Neuron (in vitro differentiated cells): Measurements from ENCODE around the gene PGGT1B.

ENCODE experiments used
- H2AFZ ChIP-seq: one replicate; pipeline ENCODE4 v1.6.1; 2013; ENCODE audit warnings: low read depth, mild to moderate bottlenecking, inconsistent platforms, low read length, moderate library complexity
- H3K27me3 ChIP-seq: one replicate; pipeline ENCODE4 v1.6.1; 2013; ENCODE audit warnings: low read length; ENCODE audit not compliant: insufficient read depth
- H3K36me3 ChIP-seq: one replicate; pipeline ENCODE4 v1.6.1; 2013; ENCODE audit warnings: low read length; ENCODE audit not compliant: insufficient read depth
- H3K4me1 ChIP-seq: one replicate; pipeline ENCODE4 v1.6.1; 2013; ENCODE audit warnings: low read length; ENCODE audit not compliant: insufficient read depth
- H3K4me3 ChIP-seq: 2 replicates; pipeline ENCODE4 v1.5.1; 2013; ENCODE audit warnings: mild to moderate bottlenecking, low read length, moderate library complexity
- H3K9me3 ChIP-seq: one replicate; pipeline ENCODE4 v1.6.1; 2013; ENCODE audit warnings: low read length

PGGT1B gene

DNA sequence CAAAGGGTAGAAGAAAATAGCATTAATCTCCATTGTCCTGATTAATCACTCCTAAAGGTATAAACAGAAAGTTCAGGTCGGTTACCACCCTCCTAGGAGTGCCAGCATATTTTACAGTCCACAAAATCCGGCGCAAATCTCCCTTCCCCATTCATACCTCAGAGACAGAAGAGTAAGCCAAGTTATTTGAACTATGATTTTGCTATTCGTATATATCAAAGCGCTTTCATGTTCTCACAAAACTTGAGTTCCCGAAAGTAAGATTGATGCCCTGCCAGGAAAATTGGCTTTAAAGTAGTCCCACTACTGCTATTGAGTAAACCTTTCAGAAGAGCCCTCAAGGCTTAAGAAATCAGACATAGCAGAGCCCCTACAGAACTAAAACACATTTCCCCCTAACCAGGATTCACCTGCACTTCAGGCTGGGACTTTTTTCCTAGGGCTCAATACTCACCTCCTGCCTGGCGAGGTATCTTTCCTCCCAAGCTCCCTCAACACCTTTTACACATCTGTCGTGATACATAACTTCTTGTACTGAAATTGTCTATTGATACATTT, 71.1 kb downstream of the PGGT1B start:
- H3K36me3 ChIP-seq, result no peaks in the 10 kb centered on the region
- no peaks in the 10 kb centered on the region for H3K4me1 ChIP-seq
- H3K9me3 ChIP-seq, result no peaks in the 10 kb centered on the region
- H2AFZ ChIP-seq, result no peak overlapping the region
- no peaks in the 10 kb centered on the region for H3K27me3 ChIP-seq
- no peak overlapping the region for H3K4me3 ChIP-seq

GRCh38 chr5:115190388-115190787, 72.3 kb downstream of the PGGT1B start:
- Histone ChIP-seq H3K4me3 (no peak overlapping the region), H3K36me3 (no peaks in the 10 kb centered on the region), H3K4me1 (no peaks in the 10 kb centered on the region), H2AFZ (no peak overlapping the region), H3K27me3 (no peaks in the 10 kb centered on the region), H3K9me3 (no peaks in the 10 kb centered on the region)

GRCh38 chr5:115189866-115190265, 72.8 kb downstream of the PGGT1B start:
- no peaks in the 10 kb centered on the region for H3K9me3 ChIP-seq
- no peaks in the 10 kb centered on the region for H3K36me3 ChIP-seq
- H3K4me3 ChIP-seq, result no peak overlapping the region

GRCh38 chr5:115186794-115187193, 75.9 kb downstream of the PGGT1B start:
- no peak overlapping the region for H2AFZ ChIP-seq

More at GRCh38 chr5:115189866-115190265, 72.8 kb downstream of the PGGT1B start:
- no peaks in the 10 kb centered on the region for H3K4me1 ChIP-seq
- no peak overlapping the region for H2AFZ ChIP-seq
- H3K27me3 ChIP-seq, result no peaks in the 10 kb centered on the region

GRCh38 chr5:115184770-115185169, 77.9 kb downstream of the PGGT1B start:
- H2AFZ ChIP-seq, result no peak overlapping the region
- peaks cover 6% of the 10 kb centered on the region for H3K4me1 ChIP-seq
- H3K27me3 ChIP-seq, result no peaks in the 10 kb centered on the region
- no peaks in the 10 kb centered on the region for H3K36me3 ChIP-seq
- no peak overlapping the region for H3K4me3 ChIP-seq
- H3K9me3 ChIP-seq, result no peaks in the 10 kb centered on the region

More at GRCh38 chr5:115186794-115187193, 75.9 kb downstream of the PGGT1B start:
- Histone ChIP-seq H3K9me3 (no peaks in the 10 kb centered on the region), H3K4me3 (no peak overlapping the region), H3K27me3 (no peaks in the 10 kb centered on the region), H3K4me1 (no peaks in the 10 kb centered on the region), H3K36me3 (no peaks in the 10 kb centered on the region)

DNA sequence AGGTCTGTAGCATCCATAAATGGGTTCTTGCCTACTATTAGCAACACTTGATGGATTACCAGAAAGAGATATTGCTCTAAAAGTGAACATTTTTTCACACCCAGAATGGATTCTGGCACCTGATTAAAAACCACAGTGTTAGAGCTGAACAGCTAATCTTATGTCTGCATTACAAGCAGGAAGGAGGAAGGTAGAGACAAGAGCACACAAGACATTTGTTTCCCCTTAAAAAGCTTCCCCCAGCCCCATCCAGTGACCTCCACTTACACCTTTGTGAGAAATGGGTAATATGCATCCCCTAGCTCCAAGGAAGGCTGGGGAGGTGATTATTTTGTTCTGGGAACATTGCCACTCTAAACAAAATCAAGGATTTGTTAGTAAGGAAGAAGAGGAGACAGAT, 80.9 kb downstream of the PGGT1B start:
- no peaks in the 10 kb centered on the region for H3K36me3 ChIP-seq
- H3K4me3 ChIP-seq, result no peak overlapping the region
- H3K27me3 ChIP-seq, result no peaks in the 10 kb centered on the region
- H2AFZ ChIP-seq, result peak overlapping the region; percentile 10
- H3K4me1 ChIP-seq, result peaks cover 6% of the 10 kb centered on the region
- H3K9me3 ChIP-seq, result peaks cover 13% of the 10 kb centered on the region

DNA sequence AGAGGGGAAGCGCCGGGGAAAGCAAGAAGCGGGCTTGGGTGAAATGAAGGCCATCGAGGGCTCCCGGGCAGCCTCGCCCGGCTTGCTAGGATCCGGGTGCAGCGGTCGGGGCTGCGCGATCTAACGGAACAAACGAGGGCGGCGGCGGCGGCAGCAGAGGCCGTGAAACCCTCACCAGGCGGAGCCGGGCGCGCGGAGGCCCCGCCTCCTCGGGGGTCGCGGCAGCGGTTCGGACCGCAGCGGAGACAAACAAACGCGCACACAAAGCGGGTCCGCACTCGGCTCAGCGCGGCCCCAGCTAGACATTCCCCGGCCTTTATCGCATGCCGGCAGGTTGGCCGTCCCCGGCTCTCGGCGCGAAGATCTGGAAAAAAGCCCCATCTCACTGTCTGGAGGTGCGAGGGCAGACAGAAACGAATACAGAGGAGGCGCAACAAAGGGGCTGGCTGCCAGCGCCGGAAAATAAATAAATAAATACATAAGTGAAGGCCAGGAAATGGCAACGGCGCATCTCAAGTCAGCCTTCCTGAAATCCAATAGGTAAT, 82.4 kb downstream of the PGGT1B start:
- Histone ChIP-seq H3K9me3 (peaks cover 13% of the 10 kb centered on the region), H3K4me3 (peak overlapping the region; percentile 90), H3K27me3 (no peaks in the 10 kb centered on the region), H3K4me1 (peaks cover 6% of the 10 kb centered on the region), H3K36me3 (no peaks in the 10 kb centered on the region), H2AFZ (peak overlapping the region; percentile 100)

DNA sequence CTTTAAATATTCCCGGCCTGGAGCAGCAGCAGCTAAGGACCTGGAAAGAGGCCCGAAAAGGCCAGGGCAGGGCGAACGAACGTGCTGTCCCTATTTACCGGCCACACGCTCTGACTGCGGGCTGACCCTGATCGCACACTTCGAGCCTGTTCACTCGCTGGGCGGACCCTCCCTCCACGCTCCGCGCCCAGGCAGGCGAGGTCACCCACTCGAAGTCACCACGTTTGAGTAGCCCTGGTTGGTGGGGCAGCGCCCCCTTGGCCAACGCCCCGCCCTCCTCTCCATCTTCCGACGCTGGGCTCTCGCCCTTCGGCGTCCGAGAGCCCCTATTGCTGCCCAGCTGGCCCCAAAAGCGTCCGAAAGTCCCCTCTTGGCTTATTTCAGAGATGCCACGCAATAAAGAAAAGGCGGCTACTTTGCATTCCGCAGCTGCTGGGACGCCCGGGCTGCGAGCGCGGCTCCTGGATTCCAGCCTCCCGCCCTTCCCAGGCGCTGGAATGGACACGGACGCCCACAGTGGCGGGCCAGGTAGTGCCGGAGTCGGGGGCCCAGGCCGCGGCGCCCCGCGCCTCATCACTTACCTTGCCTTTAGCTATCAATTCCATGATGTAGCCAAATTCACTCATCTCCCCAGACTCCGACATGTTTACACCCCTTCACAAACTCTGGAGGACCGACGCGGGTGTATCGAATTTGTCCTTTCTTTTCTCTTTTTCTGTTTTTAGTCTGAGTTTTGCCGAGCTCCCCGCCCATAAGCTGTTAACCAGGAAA, 83.1 kb downstream of the PGGT1B start:
- Histone ChIP-seq H3K4me3 (peak overlapping the region; percentile 90), H3K4me1 (peaks cover 6% of the 10 kb centered on the region), H3K36me3 (no peaks in the 10 kb centered on the region), H3K9me3 (peaks cover 13% of the 10 kb centered on the region), H2AFZ (peak overlapping the region; percentile 100), H3K27me3 (no peaks in the 10 kb centered on the region)

- H3K4me3 ChIP-seq, result peak overlapping the region; percentile 90
These were observed 83.7 kb downstream of the PGGT1B start for GRCh38 chr5:115179030-115179393.

DNA sequence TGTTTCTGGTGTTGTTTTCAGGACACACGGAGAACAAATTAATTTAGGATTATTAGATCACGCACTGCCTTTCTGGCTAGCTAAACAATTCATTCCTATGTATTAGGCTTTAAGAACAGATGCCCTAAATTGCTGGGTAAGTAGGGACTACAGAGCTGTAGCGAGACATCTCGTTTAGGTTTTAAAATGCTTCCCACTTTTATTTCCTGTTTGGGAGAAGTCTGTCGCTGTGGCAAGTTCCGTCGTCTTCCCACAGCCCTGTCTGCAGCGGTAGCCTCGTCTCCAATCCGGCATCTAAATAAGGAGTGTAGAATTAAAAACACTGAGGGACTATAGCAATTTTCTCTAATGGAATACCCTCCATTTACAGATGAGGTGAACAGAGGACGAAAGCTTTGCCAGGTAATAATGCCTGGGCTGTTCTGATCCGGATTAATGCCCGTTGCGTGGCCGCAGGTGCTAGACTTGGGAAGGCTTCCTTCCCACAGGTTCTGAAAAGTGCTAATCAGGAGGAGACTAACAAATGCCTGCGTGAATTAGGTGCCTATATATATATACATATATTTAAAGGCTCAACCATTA, 91.7 kb downstream of the PGGT1B start:
- peak overlapping the region; percentile 95 for H3K4me3 ChIP-seq
- peak overlapping the region; percentile 96 for H2AFZ ChIP-seq
- peaks cover 16% of the 10 kb centered on the region for H3K4me1 ChIP-seq
- no peaks in the 10 kb centered on the region for H3K27me3 ChIP-seq
- H3K9me3 ChIP-seq, result peaks cover 10% of the 10 kb centered on the region
- peaks cover 2% of the 10 kb centered on the region for H3K36me3 ChIP-seq

More at GRCh38 chr5:115179030-115179393, 83.7 kb downstream of the PGGT1B start:
- Histone ChIP-seq H3K9me3 (peaks cover 13% of the 10 kb centered on the region), H2AFZ (no peak overlapping the region), H3K27me3 (no peaks in the 10 kb centered on the region), H3K4me1 (peaks cover 6% of the 10 kb centered on the region), H3K36me3 (no peaks in the 10 kb centered on the region)

DNA sequence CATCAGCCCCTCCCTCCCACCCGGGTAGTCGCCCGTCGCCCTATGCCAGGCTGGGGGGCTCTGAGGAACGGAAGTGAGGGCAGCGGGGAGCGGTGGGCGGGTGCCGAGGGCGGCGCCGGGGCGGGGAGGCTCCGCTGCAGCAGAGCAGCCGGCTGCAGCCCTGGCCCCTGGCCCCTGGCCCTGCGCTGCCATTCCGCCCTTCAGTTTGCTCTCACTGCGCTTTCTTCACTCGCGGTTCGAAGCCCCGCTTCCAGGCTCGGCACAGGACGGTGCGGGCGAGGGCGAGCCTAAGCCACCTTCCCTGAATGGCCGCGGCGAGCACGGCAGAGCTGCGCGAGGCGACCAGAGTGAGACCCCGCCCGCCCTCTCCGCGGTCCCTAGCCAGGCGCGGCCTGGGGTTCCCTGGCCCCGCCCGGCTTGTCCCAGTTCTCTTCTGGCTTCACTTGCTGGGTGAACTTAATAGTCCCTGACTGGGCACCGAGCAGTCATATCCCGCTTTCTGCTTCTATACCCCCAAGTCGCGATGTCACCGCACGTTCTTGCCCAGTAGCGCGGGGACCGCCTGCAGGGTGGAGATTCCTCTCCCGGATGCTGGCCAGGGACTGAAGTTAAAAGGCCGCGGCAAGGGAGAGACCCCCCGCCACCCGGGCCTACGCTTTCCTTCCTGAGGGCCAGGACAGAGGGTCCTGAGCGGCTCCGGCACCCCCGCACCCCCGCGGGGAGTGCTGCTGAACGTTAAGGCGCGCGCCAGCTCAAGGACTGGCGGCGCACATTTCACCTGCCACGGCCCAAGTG, 92.3 kb downstream of the PGGT1B start:
- H3K36me3 ChIP-seq, result peaks cover 2% of the 10 kb centered on the region
- H2AFZ ChIP-seq, result peak overlapping the region; percentile 96
- peak overlapping the region; percentile 95 for H3K4me3 ChIP-seq
- H3K9me3 ChIP-seq, result peaks cover 17% of the 10 kb centered on the region
- peaks cover 16% of the 10 kb centered on the region for H3K4me1 ChIP-seq
- no peaks in the 10 kb centered on the region for H3K27me3 ChIP-seq

DNA sequence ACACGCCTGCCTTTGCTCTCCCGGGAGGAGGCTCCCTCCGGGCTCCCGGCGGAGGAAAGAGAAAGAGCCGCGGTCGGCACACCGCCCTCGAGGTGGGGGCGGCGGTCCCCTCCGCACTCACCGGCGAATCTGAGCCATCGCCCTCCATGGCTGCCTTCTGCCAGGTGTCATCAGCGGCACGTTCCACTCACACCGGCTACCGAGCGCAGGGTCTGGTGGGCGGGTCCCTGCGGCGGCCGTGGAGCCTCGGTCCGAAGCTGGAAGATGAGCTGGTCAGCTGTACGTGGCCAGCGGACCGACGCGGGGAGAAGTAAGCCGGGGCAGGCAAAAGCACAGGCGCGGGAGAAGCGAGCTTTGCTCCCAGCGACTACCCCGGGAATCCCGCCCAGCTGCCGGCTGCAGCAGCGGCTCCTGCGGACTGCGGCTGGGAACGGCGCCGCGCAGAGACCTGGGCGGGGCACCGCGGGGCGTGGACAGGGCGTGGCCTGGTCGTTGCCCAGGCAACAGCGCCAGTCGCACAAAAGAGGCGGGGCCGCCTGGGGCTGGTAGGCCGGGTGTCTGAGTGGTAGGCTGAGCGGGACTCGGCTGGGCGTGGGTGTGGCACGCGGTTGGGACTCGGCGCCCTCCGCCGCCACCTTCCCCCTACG, 93.1 kb downstream of the PGGT1B start, which contains the start of gene TRIM36:
TSS of gene TRIM36 (minus strand) at position 422 of the 647 bp plus-strand sequence. CDS start at position 148, 274 bp downstream.
- Histone ChIP-seq H3K36me3 (peaks cover 2% of the 10 kb centered on the region), H3K9me3 (peaks cover 23% of the 10 kb centered on the region), H3K4me1 (peaks cover 16% of the 10 kb centered on the region), H3K4me3 (peak within 1 kb of the TSS; percentile 95), H3K27me3 (no peaks in the 10 kb centered on the region), H2AFZ (peak within 1 kb of the TSS; percentile 96)
